Inflammatory macrophage (primary cell): Measurements from ENCODE around the gene RAB3C.
"Not testable (repeated sequence)": the region's sequence is repeated elsewhere in the genome, so short reads cannot be mapped to it uniquely, and the experiment has no call there.

ENCODE experiments used
- DNase-seq, 2 donors: peaks; one replicate each; pipeline ENCODE4 v3.0.0-alpha.2; 2020 to 2022

RAB3C gene

DNA sequence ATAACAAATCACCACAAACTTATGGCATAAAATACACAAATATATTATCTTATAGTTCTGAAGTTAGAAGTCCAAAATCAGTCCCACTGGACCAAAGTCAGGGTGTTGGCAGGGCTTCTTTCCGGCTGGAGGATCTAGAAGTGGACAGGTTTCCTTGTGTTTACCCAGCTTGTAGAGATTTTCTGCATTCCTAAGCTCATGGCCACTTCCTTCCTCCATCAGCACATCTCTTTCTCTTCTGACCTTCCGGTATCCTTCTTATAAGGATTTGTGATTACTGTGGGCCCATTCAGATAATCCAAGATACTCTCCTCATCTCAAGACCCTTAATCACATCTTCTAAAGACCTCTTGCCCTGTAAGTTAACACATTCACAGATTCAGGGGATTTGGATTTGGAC is 97.6 kb downstream of the RAB3C start:
- DNase-seq: no peak

DNA sequence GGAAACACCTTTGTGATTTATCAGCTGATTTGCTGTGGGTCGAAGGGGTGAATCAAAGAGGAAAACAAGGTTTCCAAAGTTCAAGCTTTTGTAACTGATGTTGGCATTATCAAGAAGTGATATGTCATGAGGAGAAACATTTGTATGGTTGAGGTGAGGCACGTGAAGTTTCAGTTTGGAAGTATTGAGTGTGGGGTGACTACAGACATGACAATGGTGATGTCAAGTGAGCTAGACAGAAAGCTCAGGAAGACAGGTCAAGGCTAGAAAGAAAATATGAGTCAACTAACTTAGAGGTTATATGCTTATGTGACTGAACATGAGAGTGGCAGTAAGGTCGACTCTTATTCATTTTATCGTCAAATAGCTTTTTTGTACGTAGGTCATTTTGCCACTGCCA is 99.1 kb downstream of the RAB3C start:
- DNase-seq: no peak

DNA sequence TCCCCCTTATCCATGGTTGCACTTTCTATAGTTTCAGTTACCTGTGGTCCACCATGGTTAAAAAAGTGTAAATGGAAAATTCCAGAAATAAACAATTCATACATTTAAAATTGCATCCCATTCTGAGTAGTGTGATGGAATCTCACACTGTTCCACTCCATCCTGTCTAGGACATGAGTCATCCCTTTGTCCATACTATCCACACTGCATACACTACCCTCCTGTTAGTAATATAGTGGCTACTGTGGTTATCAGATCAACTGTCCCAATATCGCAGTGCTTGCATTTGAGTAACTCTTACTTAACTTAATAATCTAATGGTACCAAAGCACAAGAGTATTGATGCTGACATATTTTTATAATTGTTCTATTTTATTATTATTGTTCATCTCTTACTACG is 100.7 kb downstream of the RAB3C start:
- no peak for DNase-seq

DNA sequence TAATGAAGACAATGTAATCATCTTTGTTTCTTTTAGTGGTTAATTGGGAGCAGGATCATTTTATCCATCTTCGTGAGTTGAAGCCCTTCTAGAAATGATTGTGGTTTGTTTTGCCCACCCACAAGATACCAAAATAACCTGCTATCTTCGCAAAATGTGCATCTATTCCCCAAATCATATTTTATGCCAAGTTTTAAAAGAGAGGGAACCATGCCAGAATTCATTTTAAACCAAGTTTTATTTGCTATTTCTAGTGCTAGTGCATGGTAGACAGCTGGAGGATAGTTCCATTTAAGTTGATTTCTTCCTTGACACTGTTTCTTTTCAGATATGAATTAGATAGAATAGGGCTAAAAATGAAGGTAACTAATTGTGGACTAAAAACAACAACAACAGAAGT is 104.2 kb downstream of the RAB3C start:
- DNase-seq: no peak

DNA sequence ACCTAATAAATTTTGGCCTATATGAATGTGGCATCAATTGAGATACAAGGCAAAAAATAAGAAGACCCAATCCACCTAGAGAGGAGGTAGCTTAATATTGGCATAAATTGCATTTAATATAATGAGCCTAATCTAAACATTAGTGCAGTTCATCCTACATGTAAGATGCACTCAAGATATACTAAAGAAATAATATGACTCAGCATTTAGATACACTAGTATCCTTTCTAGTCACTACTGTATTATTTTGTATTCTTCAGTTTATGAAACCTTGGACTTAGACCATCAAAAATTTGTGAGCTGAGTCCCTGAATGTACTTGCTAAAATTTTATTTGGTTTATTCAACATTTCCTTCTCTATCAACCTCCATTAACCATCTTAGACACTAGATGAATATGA is 104.7 kb downstream of the RAB3C start:
- DNase-seq: no peak

DNA sequence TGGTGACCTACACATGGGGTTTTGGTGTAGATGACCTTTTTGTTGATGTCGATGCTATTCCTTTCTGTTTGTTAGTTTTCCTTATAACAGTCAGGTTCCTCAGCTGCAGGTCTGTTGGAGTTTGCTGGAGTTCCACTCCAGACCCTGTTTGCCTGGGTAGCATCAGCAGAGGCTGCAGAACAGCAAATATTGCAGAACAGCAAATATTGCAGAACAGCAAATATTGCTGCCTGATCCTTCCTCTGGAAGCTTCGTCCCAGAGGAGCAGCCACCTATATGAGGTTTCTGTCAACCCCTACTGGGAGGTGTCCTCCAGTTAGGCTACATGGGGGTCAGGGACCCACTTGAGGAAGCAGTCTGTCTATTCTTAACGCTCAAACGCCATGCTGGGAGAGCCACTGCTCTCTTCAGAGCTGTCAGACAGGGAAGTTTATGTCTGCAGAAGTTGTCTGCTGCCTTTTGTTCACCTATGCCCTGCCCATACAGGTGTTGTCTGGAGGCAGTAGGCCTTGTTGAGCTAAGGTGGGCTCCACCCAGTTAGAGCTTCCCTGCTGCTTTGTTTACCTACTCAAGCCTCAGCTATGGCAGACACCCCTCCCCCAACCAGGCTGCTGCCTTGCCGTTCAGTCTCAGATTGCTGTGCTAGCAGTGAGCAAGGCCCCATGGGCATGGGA is 116.3 kb downstream of the RAB3C start:
- DNase-seq: not testable (repeated sequence)

DNA sequence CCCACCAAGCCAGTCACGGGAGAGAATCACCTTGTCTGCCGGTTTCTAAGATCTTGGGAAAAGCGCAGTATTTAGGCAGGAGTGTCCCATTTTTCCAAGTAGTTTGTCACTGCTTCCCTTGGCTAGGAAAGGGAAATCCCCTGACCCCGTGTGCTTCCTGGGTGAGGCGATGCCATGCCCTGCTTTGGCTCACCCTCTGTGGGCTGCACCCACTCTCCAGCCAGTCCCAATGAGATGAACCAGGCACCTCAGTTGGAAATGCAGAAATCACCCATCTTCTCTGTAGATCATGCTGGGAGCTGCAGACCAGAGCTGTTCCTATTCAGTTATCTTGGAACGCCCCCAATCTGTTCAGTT is 116.9 kb downstream of the RAB3C start:
- DNase-seq: no peak

DNA sequence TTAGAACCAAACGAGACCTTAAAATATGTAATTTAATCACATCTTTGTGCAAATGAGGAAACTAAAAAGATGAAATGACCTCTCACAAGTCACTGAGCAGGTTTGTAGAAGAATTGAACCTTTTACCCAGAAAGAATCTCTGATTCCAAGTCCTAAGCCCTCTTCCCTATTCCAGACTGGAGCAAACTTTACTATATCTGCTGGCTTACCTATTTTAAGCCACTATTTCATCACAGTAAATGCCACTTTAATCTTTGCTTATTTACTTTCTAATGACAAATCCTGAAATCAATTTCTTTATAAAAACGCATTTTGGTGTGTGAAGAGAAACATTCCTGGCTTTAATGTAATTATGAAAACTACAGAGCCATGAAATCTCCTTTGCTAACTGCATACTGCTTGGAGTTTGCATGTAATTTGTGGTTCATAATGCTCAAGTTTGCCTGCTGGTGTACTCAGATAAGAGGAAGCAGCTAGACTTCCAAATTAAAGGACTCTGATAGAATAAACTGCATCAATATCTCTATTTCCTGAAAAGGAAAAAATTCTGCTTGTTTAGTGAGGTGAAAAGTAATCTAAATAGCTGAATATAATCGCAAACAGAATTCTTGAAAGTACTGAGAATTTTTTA is 121.2 kb downstream of the RAB3C start:
- DNase-seq: no peak

DNA sequence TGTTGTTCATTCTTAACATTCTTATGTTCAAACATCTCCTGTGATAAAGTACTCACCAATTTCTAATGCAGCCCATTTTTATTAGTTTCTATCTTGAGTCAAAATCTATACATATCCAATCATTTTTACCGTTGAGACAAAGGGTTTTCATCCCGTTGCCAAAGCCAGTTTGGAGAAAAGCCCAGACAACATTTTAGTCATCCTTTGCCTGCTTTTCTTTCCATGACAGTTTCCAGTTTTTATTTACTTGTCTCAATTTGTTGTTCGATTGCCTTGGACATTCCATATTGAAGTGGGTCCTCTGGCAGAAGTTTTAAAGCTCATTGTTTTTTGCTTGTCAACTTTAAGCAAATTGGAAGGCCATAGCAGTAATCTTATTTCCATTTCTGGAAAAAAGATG is 123.9 kb downstream of the RAB3C start:
- DNase-seq: no peak

DNA sequence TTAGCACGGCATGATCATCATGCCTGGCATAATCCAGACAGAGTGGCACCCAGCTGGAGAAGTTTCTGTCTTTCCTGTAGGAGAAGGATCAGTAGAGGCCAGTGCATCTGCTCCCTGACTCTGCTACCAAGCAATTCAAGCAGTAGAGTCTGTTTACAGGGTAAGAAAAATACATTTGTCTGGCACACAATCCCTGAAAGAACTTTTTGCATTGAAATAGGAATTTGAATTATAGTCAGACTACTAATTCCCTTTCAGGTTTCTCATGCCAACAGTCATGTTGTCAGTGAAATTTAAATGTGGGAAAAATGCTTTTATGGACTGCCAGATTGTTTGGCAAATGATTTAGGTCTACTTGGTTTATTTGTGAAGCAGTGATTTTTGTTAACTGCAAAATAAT is 125.6 kb downstream of the RAB3C start:
- DNase-seq: no peak

DNA sequence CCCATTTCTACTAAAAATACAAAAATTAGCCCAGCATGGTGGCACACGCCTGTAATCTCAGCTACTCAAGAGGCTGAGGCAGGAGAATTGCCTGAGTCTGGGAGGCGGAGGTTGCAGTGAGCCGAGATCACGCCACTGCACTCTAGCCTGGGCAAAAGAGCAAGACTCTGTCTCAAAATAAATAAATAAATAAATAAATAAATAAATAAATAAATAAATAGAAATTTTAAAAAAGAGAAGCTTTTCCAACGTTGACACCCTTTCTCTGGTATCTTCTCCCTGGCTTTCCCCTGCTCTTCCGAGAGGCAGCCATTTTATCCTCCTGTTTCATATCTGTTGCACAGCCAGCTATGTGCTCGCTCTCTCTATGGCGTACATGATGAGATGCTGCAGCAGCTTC is 127.5 kb downstream of the RAB3C start:
- DNase-seq: not testable (repeated sequence)

DNA sequence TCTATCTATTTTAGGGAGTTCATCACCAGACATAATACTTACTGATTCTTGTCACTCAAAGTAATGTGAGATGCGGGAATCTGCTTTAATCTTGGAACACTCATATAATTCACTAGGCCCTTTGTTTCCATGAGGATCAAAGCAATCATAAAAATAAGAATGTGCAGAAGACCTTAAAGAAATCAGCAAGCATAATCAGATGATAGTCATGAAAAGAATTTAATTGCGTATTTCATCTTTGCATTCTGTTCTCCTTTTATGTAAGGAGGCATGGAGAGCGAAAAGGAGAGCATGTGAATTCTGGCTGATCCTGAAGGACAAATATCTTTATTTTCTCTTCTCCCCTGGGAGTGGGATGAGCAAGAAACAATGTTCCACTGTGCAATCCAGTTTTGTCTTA is 128.0 kb downstream of the RAB3C start:
- DNase-seq: no peak

DNA sequence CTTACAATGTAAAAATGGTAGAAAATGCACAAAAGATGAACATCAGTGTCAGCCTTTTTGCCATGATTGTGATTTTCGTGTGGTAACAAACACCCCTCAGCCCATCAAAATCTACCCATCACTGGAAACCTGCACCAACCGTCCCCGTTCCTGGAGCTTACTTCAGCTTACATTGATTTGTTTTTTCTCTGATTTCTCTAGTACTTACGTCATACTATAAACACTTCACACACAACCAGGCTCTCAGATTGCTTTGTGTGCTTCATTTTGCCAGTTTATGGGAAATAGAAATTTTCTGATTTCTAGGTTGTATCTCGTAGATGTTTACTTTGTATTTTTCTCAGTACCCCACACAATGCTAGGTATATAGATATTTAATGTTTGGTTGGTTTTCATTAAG is 129.1 kb downstream of the RAB3C start:
- DNase-seq: no peak

DNA sequence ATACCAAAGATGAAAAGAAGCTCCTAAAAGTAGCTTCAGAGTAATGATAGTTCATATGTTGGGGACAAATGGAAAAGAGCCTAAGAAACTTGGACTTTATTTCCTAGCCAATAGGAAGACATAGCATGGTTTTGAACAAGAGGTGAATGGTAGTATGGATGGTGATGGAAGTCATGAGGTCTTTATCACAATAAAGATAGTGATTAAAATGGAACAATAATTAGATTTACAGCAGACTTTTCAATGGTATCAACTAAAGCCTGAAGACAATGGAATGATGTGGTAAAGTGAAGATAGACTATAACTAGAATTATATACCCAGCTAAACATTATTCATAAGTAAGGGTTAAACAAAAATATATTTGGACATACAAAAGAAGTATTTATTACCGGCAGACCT is 131.2 kb downstream of the RAB3C start:
- DNase-seq: no peak

DNA sequence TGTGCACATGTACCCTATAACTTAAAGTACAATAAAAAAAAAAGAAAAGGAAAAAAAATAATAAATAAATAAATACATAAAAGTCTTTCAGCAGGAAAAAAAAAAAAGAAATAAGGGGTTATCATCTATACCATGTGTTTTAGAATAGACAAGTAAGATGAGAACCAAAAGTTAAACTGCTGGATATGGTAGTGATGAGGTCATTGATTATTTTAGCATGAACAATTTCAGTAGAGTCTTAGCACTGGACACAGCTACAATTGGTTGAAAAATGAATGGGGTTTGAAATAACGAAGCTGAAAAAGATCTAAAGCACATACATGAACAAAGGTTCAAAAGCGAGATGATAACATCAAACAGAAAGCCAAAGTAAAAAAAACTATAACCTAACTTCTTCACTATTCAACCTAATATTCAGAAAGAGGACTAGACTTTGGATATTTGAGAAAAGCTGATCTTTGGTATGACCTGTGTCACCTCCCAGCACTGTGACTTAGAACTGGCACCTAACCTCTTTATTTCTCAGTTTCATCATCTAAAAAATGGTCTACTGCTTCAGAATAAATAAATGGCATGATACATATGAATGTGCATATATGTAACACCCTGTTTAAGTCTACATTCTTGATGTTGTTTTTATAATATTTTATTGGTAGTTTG is 133.3 kb downstream of the RAB3C start:
- no peak for DNase-seq

DNA sequence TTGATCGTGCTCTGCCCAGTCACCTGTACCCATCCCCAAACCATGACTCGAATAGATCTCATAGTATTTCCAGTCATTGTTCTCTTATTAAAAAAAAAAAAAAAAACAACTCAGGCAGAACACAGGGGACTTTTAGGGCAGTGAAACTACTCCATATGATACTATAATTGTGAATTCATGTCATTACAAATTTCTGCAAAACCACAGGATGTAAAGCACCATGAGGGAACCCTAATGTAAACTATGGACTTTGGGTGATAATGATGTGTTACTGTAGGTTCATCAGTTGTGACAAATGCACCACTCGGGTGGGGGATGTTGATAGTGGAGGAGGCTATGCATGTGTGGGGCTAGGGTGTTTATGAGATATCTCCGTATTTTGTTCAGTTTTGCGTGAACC is 133.8 kb downstream of the RAB3C start:
- no peak for DNase-seq

DNA sequence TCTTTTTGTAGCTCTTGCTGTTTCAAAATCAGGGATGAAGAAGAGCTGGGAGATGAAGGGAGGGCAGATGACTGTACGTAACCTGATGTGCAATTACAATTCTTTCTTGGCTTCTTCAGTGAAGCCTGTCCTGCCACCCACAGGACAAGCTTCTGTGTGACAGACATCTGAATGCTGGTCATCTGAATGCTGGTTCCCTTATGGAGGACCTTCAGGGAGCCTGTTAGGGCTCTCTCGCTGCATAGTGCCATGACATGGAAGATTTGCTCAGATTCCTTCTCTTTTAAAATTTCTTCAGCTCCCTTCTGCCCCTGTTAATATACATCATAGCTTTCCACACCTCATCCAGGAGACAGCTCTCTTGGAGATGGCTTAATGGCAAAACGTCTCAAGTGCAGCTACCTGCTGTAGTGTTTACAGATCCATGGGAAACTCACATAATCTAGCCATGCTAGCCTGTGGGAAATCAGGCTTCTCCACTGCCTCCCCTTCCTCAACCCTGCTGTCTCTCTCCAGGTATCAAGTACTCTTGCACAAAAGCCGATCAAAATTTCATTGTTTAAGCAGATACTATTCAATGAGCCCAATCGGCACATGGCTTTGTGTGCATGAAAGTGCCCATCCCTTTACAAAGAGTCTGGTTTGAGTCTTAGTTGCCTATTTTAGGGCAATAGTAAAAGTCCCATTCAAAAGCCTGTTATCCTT is 134.6 kb downstream of the RAB3C start:
- no peak for DNase-seq

DNA sequence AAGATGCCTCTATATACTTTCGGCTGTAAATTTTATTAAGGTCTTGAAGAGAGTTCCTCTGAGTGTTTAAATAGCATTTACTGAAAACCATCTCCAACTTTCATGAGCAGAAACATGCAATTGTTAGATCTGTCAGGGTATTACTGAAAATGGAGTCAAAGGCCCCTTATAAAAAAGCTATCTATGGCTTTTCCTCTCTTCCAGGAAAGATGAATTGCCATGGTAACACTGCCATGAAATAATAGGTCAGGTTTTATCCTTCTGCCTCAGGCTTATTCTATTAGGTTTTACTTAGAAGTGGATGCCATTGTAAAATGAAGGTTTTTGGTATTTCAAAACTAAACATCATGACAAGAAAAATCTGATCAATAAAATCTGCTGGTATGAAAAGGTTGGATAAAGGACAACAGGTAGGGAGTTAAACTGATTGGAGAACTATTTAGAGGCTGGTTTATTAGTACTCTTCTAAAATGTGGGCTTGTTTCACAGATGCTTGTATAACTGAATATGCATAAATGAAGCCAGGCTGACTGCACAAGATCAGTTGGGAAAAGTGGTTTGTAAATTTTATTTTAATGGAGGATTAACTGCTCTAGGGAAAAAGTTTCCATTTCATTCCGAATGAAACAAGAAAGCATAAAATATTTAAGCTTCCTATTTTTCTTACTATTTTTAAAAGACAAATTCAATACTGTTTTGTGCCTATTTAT is 135.5 kb downstream of the RAB3C start:
- no peak for DNase-seq

DNA sequence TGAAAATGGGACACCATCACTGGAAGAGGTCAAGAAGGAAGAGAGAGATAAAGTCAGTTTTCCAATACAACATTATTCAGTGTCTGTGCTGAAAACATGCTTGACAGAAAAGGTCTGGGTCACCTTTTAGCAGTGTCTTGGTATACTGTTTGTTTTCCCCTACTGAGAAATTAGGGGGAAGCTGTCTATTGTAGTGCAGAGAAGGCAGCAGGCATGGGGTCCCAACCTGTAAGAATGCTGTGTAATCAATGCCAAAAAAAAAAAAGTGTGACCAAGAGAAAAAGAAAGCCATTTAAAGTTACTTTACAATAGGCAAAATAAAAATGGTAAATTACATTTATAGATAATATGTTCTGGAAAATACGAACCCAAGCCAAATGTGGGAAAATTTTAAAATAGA is 139.3 kb downstream of the RAB3C start:
- DNase-seq: no peak

DNA sequence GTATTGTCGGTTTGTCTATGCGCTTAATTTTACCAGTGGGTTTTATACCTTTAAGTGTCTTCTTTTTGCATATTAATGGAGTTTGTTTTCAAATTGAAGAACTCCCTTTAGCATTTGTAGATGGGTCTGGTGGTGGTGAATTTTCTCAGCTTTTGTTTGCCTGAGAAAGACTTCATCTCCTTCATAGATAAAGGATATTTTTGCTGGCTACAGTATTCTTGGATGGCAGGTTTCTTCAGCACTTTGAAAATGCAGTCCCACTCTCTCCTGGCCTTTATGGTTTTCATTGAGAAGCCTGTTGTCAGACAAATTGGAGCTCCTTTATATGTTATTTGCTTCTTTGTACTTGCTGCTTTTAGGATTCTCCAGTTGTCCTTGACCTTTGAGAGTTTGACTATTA is 142.1 kb downstream of the RAB3C start:
- no peak for DNase-seq

DNA sequence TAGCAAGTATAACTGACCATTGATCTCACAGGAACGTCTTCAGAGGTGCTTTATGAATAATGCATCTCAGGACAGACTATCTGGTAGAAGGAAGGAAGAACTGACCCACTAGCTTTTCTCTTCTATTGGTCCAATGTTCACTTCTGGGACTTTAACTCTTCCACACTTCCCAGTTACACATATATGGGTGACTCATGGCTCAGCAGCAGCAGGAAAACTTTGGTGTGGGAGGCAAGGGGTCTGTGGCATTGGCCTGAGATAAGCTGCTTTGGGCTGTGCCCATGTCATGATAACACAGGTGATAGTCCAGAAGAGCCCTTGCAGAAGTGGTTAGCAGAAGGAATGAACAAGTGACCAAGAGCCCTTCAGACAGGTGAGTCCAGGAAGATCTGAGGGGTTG is 148.8 kb downstream of the RAB3C start:
- no peak for DNase-seq

DNA sequence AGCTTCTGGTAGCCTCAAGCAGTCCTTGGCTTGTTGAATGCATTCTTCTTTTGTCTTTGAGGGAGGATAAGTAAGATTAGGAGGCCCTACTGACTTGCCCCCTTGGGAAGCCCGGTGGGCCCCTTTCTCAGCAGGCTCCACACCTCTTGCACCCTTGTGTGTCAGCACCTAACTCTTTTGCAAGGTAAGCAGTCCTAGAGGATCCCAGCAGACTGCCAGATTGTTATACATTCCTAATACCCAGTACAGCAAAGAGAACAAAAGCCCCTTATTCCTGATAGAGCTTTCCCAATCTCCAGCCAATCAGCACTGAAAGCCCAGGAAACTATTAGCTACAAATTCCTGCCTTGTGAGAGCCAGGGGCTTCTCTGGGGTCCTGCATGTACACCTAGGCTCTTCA is 152.8 kb downstream of the RAB3C start:
- no peak for DNase-seq

DNA sequence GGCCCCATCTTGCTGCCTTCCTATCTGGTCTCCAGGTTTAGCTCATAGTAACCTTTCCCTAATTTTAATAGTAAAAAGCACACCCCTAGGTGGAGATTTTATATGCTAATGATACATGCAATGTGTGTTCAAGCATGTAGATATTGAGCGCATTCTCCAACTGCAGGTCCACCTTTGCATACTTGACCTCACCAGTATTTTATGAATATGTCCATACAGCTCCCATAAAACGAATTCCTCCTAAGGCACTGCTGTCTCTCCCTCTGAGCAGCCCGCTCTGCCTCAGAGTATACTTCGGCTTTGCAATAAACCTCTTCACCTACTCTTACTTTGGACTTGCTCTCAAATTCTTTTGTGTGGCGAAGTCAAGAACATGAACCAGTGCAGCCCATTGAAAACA is 153.3 kb downstream of the RAB3C start:
- no peak for DNase-seq
